DOHH2 (cell line): ENCODE results near the gene TMEM87B.

Experiments
- H3F3A ChIP-seq: fragments of 200-600 bp; sonication (generic), shearing (Covaris generic); 2 replicates; pipeline ENCODE4 v1.6.0; 2016; ENCODE audit warnings: antibody characterized with exemption, mild to moderate bottlenecking; ENCODE audit not compliant: control insufficient read depth, insufficient read depth
- H3K27ac ChIP-seq: fragments of 200-600 bp; sonication (generic); 2 replicates; pipeline ENCODE4 v1.5.1; 2014; ENCODE audit warnings: low read depth, mild to moderate bottlenecking, low read length, moderate library complexity
- H3K27me3 ChIP-seq: fragments of 200-600 bp; sonication (generic); 2 replicates; pipeline ENCODE4 v1.6.1; 2014; ENCODE audit warnings: mild to moderate bottlenecking, low read length, mixed read lengths; ENCODE audit not compliant: control insufficient read depth
- H3K36me3 ChIP-seq: fragments of 200-600 bp; sonication (generic); 2 replicates; pipeline ENCODE4 v1.6.1; 2014; ENCODE audit warnings: mild to moderate bottlenecking, low read length, moderate library complexity, mixed read lengths; ENCODE audit not compliant: control insufficient read depth
- H3K4me1 ChIP-seq: fragments of 200-600 bp; sonication (generic); 2 replicates; pipeline ENCODE4 v1.6.1; 2014; ENCODE audit warnings: mild to moderate bottlenecking, low read length, mixed read lengths; ENCODE audit not compliant: control insufficient read depth
- H3K4me2 ChIP-seq: fragments of 200-600 bp; sonication (generic); 2 replicates; pipeline ENCODE4 v1.6.0; 2014; ENCODE audit warnings: mild to moderate bottlenecking, low read length, moderate library complexity
- H3K4me3 ChIP-seq: fragments of 200-600 bp; sonication (generic); 2 replicates; pipeline ENCODE4 v1.5.1; 2014; ENCODE audit warnings: mild to moderate bottlenecking, low read length, mixed read lengths
- H3K79me2 ChIP-seq: fragments of 200-600 bp; sonication (generic); 2 replicates; pipeline ENCODE4 v1.6.1; 2014; ENCODE audit warnings: mild to moderate bottlenecking, low read length, mixed read lengths; ENCODE audit not compliant: control insufficient read depth
- H3K9me2 ChIP-seq: fragments of 200-600 bp; sonication (generic); replicated peaks from 2 replicates; pipeline ENCODE4 v1.6.1; 2014; ENCODE audit warnings: mild to moderate bottlenecking, low read length, mixed read lengths; ENCODE audit not compliant: control insufficient read depth
- H3K9me3 ChIP-seq: fragments of 200-600 bp; sonication (generic); 2 replicates; pipeline ENCODE4 v1.6.1; 2014; ENCODE audit warnings: antibody characterized with exemption, low read length, mixed read lengths; ENCODE audit not compliant: control insufficient read depth, insufficient read depth
- H4K20me1 ChIP-seq: fragments of 200-600 bp; sonication (generic); 2 replicates; pipeline ENCODE4 v1.6.0; 2014; ENCODE audit warnings: low read depth, mild to moderate bottlenecking, antibody characterized with exemption, low read length, moderate library complexity; ENCODE audit not compliant: control insufficient read depth, insufficient read depth
- CTCF ChIP-seq: fragments of 200-600 bp; sonication (generic); IDR thresholded peaks from one replicate; pipeline ENCODE4 v1.5.1; 2014; ENCODE audit warnings: antibody characterized with exemption, mild to moderate bottlenecking, low read depth, low read length; ENCODE audit not compliant: poor library complexity, severe bottlenecking
- EZH2phosphoT487 ChIP-seq: fragments of 200-600 bp; sonication (generic); IDR thresholded peaks from 2 replicates; pipeline ENCODE4 v1.6.1; 2017; ENCODE audit warnings: borderline replicate concordance, mild to moderate bottlenecking, antibody characterized with exemption, low read length, moderate library complexity, mixed read lengths

Gene TMEM87B

GRCh38 chr2:112006076-112006410, 49.0 kb upstream of the TMEM87B start:
- no peaks in the 10 kb centered on the region for H4K20me1 ChIP-seq
- H3K79me2 ChIP-seq, result no peaks in the 10 kb centered on the region
- H3K4me2 ChIP-seq, result no peak overlapping the region
- H3K4me1 ChIP-seq, result peaks cover 12% of the 10 kb centered on the region
- peaks cover 6% of the 10 kb centered on the region for H3F3A ChIP-seq
- no peak for TF ChIP-seq EZH2phosphoT487
- TF ChIP-seq CTCF, result no peak
- no peaks in the 10 kb centered on the region for H3K36me3 ChIP-seq
- H3K9me2 ChIP-seq, result no peaks in the 10 kb centered on the region
- H3K27me3 ChIP-seq, result 0 out of 2 replicates have a peak, but pooled peaks cover 5% of the 10 kb centered on the region
- H3K27ac ChIP-seq, result no peak overlapping the region
- no peaks in the 10 kb centered on the region for H3K9me3 ChIP-seq
- no peak overlapping the region for H3K4me3 ChIP-seq

DNA sequence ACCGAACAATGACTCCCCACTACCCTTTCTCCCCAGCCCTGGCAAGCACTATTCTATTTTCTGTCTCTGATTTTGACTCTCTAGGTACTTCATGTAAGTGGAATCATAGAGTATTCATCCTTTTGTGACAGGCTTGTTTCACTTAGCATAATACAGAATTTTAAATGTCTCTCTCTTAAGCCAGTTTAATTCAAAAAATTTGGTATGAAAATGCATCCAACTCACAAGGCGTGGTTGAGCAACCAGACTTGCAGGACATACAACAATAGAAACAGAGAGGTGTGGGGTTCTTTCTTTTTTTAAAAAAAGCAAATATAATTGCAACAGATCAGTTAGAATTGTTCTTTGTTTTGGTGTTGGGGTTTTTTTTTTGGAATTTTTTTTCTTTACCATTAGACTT, 47.6 kb upstream of the TMEM87B start:
- H3K9me3 ChIP-seq, result no peaks in the 10 kb centered on the region
- H3K36me3 ChIP-seq, result no peaks in the 10 kb centered on the region
- peaks cover 11% of the 10 kb centered on the region for H3K4me1 ChIP-seq
- no peaks in the 10 kb centered on the region for H3K9me2 ChIP-seq
- H3K4me3 ChIP-seq, result no peak overlapping the region
- H3K79me2 ChIP-seq, result no peaks in the 10 kb centered on the region
- no peak overlapping the region for H3K4me2 ChIP-seq
- H3F3A ChIP-seq, result no peaks in the 10 kb centered on the region
- 0 out of 2 replicates have a peak, but pooled peaks cover 5% of the 10 kb centered on the region for H3K27me3 ChIP-seq
- TF ChIP-seq CTCF (no peak), EZH2phosphoT487 (no peak)
- H4K20me1 ChIP-seq, result no peaks in the 10 kb centered on the region
- no peak overlapping the region for H3K27ac ChIP-seq

DNA sequence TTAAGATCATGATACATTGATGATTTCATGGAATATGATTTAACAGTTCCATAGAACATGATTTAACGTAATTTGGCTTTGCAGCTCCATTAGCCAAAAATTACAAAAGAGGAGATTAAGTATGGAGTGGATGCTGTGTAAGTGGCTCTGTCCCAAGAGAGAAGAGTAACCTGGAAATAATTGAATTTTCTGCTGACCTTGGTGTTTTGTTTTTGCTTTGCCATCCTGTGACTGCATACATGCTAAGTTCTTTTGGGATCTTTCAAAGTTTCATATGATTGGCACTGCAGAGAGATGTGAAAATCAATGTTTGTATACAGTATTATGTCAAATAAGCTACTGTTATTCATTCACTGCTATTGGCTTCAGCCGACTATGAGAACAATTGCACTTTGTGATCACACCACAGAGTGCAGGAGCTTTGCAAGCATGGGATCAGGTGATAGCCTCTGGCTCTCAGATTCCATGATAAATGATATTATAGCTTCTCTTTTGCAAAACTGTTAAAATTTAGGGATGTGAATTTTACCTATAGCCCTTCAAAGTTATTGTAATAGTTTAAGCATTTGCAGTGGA, 46.1 kb upstream of the TMEM87B start:
- H3K4me3 ChIP-seq, result no peak overlapping the region
- no peaks in the 10 kb centered on the region for H3F3A ChIP-seq
- H3K27me3 ChIP-seq, result 0 out of 2 replicates have a peak, but pooled peaks cover 5% of the 10 kb centered on the region
- H4K20me1 ChIP-seq, result no peaks in the 10 kb centered on the region
- H3K4me1 ChIP-seq, result peaks cover 21% of the 10 kb centered on the region
- no peaks in the 10 kb centered on the region for H3K36me3 ChIP-seq
- no peaks in the 10 kb centered on the region for H3K9me3 ChIP-seq
- no peak overlapping the region for H3K27ac ChIP-seq
- H3K4me2 ChIP-seq, result no peak overlapping the region
- no peaks in the 10 kb centered on the region for H3K79me2 ChIP-seq
- TF ChIP-seq CTCF (no peak), EZH2phosphoT487 (no peak)
- H3K9me2 ChIP-seq, result no peaks in the 10 kb centered on the region
